HEK293T (cell line): Measurements from ENCODE around the gene TMEM203.

ENCODE experiments used
- FOXA1 ChIP-seq: fragments of 450-650 bp; IDR thresholded peaks from 2 replicates; pipeline ENCODE4 v1.6.1; 2016; ENCODE audit warnings: mild to moderate bottlenecking
- HDGF ChIP-seq: fragments of 450-650 bp; IDR thresholded peaks from 2 replicates; pipeline ENCODE4 v1.6.1; 2017; ENCODE audit warnings: antibody characterized with exemption, borderline replicate concordance
- PKNOX1 ChIP-seq: fragments of 450-650 bp; IDR thresholded peaks from 2 replicates; pipeline ENCODE4 v1.6.1; 2016
- SP1 ChIP-seq: fragments of 450-650 bp; IDR thresholded peaks from 2 replicates; pipeline ENCODE4 v1.6.1; 2017
- TARDBP ChIP-seq: fragments of 450-650 bp; IDR thresholded peaks from 2 replicates; pipeline ENCODE4 v1.6.1; 2016

DNA sequence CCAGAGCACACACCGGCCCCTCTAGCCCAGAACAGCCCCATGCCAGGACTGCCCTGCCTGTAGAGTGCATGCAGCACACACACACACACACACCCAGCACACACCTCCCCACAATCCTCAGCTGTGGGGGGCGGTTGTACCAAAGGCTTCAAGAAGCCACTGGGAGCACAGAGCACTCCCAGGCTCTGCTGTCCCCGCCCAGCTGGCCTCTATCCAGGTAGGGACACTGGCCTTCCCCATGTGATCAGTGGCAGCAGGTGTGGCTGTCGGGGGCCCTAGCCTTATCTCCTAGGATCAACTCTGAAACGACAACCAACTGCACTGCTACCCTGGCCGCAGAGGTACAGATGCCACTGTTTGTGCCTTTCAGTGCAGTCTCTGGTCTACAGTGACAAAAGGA is 19.1 kb downstream of the TMEM203 start:
- no peak for TF ChIP-seq SP1
- TF ChIP-seq TARDBP = no peak
- TF ChIP-seq HDGF = no peak
- no peak for TF ChIP-seq FOXA1
- TF ChIP-seq PKNOX1 = no peak
